Measurements from ENCODE around the gene GPN3. TPM values are rescaled to one million over a fixed set of nuclear protein-coding genes. Genes with fewer than 3 reads are reported as not detected.

Gene GPN3
- total and polyA plus RNA-seq, 2 of the 13 experiments (the other 11 are each of a cell fraction or from before 2014, with no cell fraction given), result 28.7 to 29.5 TPM

- TF ChIP-seq NFAT5 (CRISPR knock-in tag; IDR thresholded peaks at IDR 0.05) (no peak), KDM5A (IDR thresholded peaks at IDR 0.05; ENCODE audit: borderline replicate concordance, low read length) (peak; percentile 96), FOXA3 (CRISPR knock-in tag; IDR thresholded peaks at IDR 0.05) (peak; percentile 23; the same call in 1 of the 2 replicates), KAT7 (CRISPR knock-in tag; IDR thresholded peaks at IDR 0.05; ENCODE audit: borderline replicate concordance) (peak; percentile 37; the same call in 1 of the 2 replicates), AGO2 (optimal IDR thresholded peaks at IDR 0.05; ENCODE audit: low read depth, low read length) (peak; percentile 81), ZNF547 (CRISPR knock-in tag; IDR thresholded peaks at IDR 0.05) (no peak; the same call in none of the 2 replicates), KDM4B (CRISPR knock-in tag; IDR thresholded peaks at IDR 0.05) (0 out of 2 replicates have a peak, but pooled peaks have one; percentile 20), MZF1 (CRISPR knock-in tag; IDR thresholded peaks at IDR 0.05; ENCODE audit: borderline replicate concordance) (no peak), ARNT2 (CRISPR knock-in tag; IDR thresholded peaks at IDR 0.05; ENCODE audit: low read depth) (peak; percentile 68; the same call in 1 of the 2 replicates), ZNF253 (CRISPR knock-in tag; IDR thresholded peaks at IDR 0.05; ENCODE audit: borderline replicate concordance) (no peak), ELF3 (CRISPR knock-in tag; IDR thresholded peaks at IDR 0.05) (peak; percentile 15; the same call in 1 of the 2 replicates), CCAR2 (optimal IDR thresholded peaks at IDR 0.05; ENCODE audit: low read depth, low read length) (no peak), ZBTB3 (CRISPR knock-in tag; IDR thresholded peaks at IDR 0.05; ENCODE audit: borderline replicate concordance, low read depth) (no peak; the same call in 1 of the 2 replicates), ZNF503 (CRISPR knock-in tag; IDR thresholded peaks at IDR 0.05) (no peak), PRDM10 (CRISPR knock-in tag; IDR thresholded peaks at IDR 0.05; ENCODE audit: low read depth) (no peak), YEATS4 (CRISPR knock-in tag; IDR thresholded peaks at IDR 0.05; ENCODE audit: borderline replicate concordance) (peak; percentile 82), ZNF747 (CRISPR knock-in tag; IDR thresholded peaks at IDR 0.05; ENCODE audit: borderline replicate concordance) (peak; percentile 63)
Measured at GRCh38 chr12:110403146-110403975, 64.7 kb downstream of the GPN3 start, which contains the start of gene ANAPC7 (continued).

All from HepG2 (cell line).